Measurements from ENCODE around the gene MVK.

Gene MVK

GRCh38 chr12:109645708-109646107, 72.1 kb downstream of the MVK start:
- no peak for DNase-seq (ENCODE audit: extremely low read depth, insufficient read length)
- TF ChIP-seq CTCF (IDR thresholded peaks at IDR 0.05; ENCODE audit: insufficient read depth, low read length, poor library complexity, severe bottlenecking), result no peak
- peaks cover 3% of the 10 kb centered on the region; the same call in 1 of the 2 replicates for H3K27me3 ChIP-seq (replicated peaks; ENCODE audit: control insufficient read depth, insufficient read depth, low read length)

More at GRCh38 chr12:109645708-109646107, 72.1 kb downstream of the MVK start:
- Histone ChIP-seq H3K4me3 (replicated peaks; ENCODE audit: low read depth, low read length) (no peak overlapping the region), H3K36me3 (ENCODE audit: control insufficient read depth, insufficient read depth, low read length) (no peaks in the 10 kb centered on the region)
